HG02642 (cell line): ENCODE results near the gene MPC1.
A peak's percentile ranks its signal among the peaks of the same experiment; 100 is the strongest.

ENCODE experiments used
- ATAC-seq: cut with Tn5 transposase; IDR thresholded peaks from one replicate; pipeline ENCODE4 v1.9.1; 2021; ENCODE audit warnings: mild to moderate bottlenecking; ENCODE audit not compliant: unreplicated experiment, poor library complexity

Gene MPC1

DNA sequence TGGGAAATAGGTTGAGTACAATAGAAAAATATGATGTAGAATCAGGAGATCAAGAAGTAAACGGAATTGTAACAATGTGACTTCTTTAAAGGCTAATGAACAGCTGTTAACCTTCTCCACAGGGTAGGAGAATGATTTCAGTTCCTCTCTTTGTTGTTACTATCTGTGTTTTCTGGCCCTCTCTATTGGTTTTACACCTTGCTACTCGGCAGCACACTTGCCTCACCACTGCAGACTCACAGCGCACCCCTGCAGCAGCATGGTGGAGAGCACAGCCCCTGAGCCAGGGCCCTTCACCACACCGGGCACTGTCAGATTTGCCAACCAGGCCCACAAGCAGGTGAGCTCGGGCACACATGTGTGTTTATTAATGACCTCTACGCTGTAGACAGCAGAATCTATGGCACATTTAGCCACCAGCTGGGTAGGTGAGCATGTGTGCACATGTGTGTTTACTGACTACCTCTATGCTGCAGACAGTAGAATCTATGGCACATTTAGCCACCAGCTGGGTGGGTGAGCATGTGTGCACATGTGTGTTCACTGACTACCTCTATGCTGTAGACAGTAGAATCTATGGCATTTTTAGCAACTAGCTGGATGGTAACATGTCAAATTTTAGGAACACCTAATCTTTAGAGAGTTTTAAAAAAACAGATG is 57.2 kb downstream of the MPC1 start:
- peak; percentile 94 for ATAC-seq

DNA sequence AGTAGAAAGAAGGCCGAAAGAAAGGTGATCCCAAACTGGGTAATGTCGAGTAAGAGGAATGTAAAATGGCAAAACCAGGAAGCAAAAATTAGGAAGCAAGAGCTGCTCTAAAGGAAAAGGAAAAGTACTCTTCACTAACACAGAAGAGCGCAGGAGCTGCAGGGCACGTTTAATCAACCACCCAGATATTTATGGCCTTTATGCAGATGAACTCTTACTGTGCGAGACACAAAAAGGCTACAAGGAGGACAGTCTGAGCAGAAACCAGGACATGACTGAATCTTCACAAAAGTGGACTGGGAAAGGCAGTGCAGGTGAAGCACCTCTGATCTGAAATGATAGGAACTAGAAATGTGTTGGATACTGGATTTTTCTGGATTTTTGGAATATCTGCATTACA is 59.3 kb downstream of the MPC1 start:
- no peak for ATAC-seq

DNA sequence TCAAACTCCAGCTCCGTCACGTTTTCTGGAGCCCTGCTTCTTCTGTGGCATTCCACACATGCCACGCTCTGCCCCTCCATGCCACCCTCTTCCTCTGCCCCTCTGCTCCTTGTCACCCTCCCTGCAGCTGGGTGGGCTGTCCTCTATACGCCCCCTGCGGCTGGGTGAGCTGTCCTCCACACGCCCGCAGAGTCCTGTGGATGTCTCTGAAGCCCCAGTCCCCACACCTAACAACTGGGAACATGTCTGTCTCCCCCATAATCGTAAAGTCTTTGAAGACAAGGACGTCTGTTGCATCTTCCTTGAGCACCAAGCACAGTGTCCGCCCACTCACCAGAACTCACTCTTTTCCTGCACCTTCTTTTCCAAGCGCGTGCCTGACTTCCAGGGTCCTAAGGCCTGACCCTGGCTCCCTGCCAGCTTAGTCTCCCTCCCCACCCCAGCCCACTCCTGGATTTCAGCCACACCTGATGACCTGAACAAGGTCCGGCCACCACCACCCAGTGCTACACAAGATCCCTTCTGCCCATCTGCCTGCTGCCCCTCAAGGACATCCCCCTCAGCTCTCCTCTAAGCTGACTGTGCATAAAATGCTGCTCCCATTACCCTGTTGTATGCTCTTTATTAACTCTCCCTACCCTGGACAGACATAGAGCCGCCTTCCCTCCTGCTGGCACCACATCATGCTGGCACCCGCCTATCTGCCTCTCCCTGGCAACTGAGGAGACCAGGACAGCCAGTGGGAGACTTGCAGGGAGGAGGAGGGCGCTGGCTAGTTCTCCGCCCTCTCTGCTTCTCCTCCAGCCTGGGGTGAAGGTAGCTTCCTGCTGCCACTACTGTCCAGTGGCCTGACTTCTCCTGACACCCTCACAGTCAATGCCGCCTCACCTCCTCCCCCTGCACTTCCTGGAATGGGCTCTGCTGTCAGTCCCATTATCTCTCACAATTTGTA is 63.8 kb downstream of the MPC1 start:
- no peak for ATAC-seq

DNA sequence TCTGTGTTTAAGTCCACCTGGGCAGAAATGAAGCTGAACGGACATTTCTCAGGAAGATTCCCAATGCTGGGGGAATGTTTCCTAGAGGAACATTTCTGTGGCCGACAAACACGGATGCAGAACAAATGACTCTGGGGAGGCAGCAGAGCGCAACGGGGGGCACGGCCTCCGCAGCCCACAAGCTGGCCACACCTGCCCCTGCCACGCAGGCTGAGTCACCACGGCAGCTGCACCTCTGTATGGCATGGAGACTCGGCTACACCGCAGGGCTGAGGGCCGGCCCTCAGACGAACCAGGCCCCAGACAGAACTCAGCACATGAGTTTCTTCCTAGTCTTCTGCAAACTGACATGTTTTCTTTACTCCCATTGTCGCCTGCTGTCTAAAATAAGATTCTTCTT is 64.5 kb downstream of the MPC1 start:
- no peak for ATAC-seq

GRCh38 chr6:166317261-166318212 is 65.2 kb downstream of the MPC1 start:
- ATAC-seq: no peak

DNA sequence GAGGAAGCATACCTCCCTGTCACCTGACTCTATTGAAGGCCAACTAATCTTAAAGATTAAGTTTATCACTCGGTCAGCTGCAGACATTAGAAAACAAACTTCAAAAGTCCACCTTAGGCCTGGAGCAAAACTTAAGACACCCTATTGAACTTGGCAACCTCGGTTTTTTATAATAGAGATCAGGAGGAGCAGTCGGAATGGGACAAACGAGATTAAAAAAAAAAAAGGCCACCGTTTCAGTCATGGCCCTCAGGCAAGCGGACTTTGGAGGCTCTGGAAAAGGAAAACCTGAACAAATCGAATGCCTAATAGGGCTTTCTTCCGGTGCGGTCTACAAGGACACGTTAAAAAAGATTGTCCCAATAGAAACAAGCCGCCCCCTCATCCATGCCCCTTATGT is 67.3 kb downstream of the MPC1 start:
- no peak for ATAC-seq
